Measurements from ENCODE around the gene NLGN1. TPM values are rescaled to one million over a fixed set of nuclear protein-coding genes. Genes with fewer than 3 reads are reported as not detected.

The NLGN1 gene
- total RNA-seq, 2 donors from 2014 or later, result 0.36 to 11.7 TPM

DNA sequence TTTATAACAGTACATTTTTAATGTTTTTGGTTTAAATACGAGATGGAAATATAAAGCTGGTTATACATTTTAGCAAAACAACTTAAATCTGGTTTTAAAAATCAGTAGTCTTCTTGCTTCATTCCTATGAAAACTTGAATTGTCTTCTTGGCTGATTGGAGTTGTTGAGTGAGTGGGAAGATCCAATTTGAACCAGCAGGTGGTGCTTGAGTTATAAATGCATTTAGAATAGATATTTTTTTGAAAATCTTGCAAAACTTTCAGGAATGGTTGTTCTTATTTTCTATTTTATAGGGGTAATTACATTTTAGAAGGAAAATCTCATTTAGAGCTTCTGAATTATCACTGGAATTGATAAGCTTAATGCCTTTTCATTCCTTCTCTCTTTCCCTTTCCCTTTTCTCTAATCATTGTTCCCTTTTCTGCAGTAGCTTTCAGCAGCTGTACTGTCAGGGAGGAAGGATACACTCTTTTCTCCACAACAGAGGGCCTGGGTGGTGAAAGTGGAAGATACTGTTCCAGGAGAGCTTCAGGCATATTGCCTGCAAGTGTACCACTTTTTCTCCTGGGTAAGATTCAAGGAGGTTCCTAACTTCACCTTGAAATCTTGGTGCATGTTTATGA is 335.6 kb downstream of the NLGN1 start:
- Histone ChIP-seq H3K27me3 (replicated peaks; ENCODE audit: insufficient read depth) (no peaks in the 10 kb centered on the region), H3K9me3 (no peaks in the 10 kb centered on the region), H3K27ac (no peak overlapping the region), H3K4me1 (replicated peaks) (no peaks in the 10 kb centered on the region), H3K36me3 (no peaks in the 10 kb centered on the region), H3K4me3 (no peak overlapping the region)
- 69% methylated on average over 1 of the region's 1 CpG for WGBS
- DNase-seq (ENCODE audit: low spot score), result no peak
- TF ChIP-seq POLR2A (IDR thresholded peaks at IDR 0.05) (no peak), POLR2AphosphoS5 (IDR thresholded peaks at IDR 0.05) (no peak)
- TF ChIP-seq, protein P1, sequence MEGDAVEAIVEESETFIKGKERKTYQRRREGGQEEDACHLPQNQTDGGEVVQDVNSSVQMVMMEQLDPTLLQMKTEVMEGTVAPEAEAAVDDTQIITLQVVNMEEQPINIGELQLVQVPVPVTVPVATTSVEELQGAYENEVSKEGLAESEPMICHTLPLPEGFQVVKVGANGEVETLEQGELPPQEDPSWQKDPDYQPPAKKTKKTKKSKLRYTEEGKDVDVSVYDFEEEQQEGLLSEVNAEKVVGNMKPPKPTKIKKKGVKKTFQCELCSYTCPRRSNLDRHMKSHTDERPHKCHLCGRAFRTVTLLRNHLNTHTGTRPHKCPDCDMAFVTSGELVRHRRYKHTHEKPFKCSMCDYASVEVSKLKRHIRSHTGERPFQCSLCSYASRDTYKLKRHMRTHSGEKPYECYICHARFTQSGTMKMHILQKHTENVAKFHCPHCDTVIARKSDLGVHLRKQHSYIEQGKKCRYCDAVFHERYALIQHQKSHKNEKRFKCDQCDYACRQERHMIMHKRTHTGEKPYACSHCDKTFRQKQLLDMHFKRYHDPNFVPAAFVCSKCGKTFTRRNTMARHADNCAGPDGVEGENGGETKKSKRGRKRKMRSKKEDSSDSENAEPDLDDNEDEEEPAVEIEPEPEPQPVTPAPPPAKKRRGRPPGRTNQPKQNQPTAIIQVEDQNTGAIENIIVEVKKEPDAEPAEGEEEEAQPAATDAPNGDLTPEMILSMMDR (IDR thresholded peaks at IDR 0.05), result peak in 3 of 4 experiments; percentile 29 to 53 (median 44)
- intact Hi-C loops (cut with DNase I), result no loop called here

DNA sequence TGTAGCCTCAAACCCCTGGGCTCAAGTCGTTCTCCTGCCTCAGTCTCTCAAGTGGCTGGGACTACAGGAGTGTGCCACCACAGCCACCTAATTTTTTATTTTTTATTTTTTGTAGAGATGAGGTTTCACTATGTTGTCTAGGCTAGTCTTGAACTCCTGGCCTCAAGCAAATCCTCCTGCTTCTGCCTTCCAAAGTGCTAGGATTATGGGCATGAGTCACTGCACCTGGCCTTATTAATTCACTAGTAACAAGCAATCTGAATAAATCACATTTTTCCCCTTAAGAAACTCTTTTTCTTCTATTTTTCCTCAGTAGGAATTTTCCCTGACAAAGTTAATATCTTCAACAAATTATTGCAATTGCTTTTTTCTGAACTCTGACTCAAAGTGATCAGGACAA is 336.9 kb downstream of the NLGN1 start:
- H3K4me3 ChIP-seq, result no peak overlapping the region
- H3K9me3 ChIP-seq, result no peaks in the 10 kb centered on the region
- WGBS, result 75% methylated on average over 1 of the region's 1 CpG
- TF ChIP-seq POLR2AphosphoS5 (IDR thresholded peaks at IDR 0.05) (no peak), POLR2A (IDR thresholded peaks at IDR 0.05) (no peak)
- TF ChIP-seq, protein P1 (IDR thresholded peaks at IDR 0.05), result no peak
- H3K4me1 ChIP-seq (replicated peaks), result no peaks in the 10 kb centered on the region
- intact Hi-C loops (cut with DNase I), result no loop called here
- no peaks in the 10 kb centered on the region for H3K27me3 ChIP-seq (replicated peaks; ENCODE audit: insufficient read depth)
- no peak overlapping the region for H3K27ac ChIP-seq
- no peaks in the 10 kb centered on the region for H3K36me3 ChIP-seq
- no peak for DNase-seq (ENCODE audit: low spot score)

DNA sequence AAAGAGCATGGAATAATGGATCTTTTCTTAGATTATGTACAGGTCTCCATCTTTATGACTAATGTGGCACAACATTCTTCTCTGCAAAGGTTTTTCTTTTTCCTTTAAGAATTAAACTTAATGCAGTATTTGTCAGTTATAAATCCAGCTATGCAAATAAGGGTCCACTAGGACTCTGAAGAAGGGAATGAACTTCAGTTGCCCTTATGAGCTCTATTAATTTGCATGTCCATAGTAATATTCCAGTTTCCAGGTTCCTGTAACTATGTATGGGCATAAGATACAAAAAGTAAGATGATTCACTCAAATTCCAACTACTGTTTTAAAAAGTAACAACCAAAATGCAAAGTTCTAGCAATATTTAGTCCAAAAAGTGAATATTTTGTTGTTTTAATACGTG is 337.4 kb downstream of the NLGN1 start:
- no peaks in the 10 kb centered on the region for H3K9me3 ChIP-seq
- DNase-seq (ENCODE audit: low spot score), result no peak
- H3K36me3 ChIP-seq, result no peaks in the 10 kb centered on the region
- 68% methylated on average over 1 of the region's 1 CpG for WGBS
- no peak overlapping the region for H3K27ac ChIP-seq
- no peaks in the 10 kb centered on the region for H3K4me1 ChIP-seq (replicated peaks)
- no peaks in the 10 kb centered on the region for H3K27me3 ChIP-seq (replicated peaks; ENCODE audit: insufficient read depth)
- H3K4me3 ChIP-seq, result no peak overlapping the region
- TF ChIP-seq POLR2A (IDR thresholded peaks at IDR 0.05) (no peak), POLR2AphosphoS5 (IDR thresholded peaks at IDR 0.05) (no peak)
- TF ChIP-seq, protein P1 (IDR thresholded peaks at IDR 0.05), result no peak
- intact Hi-C loops (cut with DNase I), result no loop called here

DNA sequence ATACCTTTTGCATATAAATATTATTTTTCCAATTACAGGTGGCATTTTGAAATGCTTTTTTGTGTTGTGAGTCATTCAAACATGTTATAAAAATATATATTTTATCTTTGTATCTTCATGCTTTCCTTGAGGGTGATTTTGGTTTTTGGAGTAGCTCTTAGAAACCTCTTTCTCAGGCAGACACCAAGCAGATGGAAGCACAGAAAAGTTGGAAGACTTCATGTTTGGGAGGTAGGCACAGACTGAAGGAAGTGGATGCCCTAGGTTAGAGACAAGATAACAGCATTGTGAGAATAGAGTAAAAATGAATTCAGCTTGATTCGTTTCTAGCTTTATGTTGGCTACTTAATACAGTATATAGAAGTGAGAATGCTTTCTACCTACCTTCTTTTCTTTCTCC is 338.3 kb downstream of the NLGN1 start:
- 91% methylated on average over 1 of the region's 1 CpG for WGBS
- no peak for TF ChIP-seq POLR2A (IDR thresholded peaks at IDR 0.05)
- TF ChIP-seq, protein P1 (IDR thresholded peaks at IDR 0.05), result no peak
- no peak for TF ChIP-seq POLR2AphosphoS5 (IDR thresholded peaks at IDR 0.05)
- no peaks in the 10 kb centered on the region for H3K9me3 ChIP-seq
- intact Hi-C loops (cut with DNase I), result no loop called here
- H3K36me3 ChIP-seq, result no peaks in the 10 kb centered on the region
- H3K4me1 ChIP-seq (replicated peaks), result no peaks in the 10 kb centered on the region
- no peaks in the 10 kb centered on the region for H3K27me3 ChIP-seq (replicated peaks; ENCODE audit: insufficient read depth)
- no peak overlapping the region for H3K4me3 ChIP-seq
- no peak overlapping the region for H3K27ac ChIP-seq
- no peak for DNase-seq (ENCODE audit: low spot score)

DNA sequence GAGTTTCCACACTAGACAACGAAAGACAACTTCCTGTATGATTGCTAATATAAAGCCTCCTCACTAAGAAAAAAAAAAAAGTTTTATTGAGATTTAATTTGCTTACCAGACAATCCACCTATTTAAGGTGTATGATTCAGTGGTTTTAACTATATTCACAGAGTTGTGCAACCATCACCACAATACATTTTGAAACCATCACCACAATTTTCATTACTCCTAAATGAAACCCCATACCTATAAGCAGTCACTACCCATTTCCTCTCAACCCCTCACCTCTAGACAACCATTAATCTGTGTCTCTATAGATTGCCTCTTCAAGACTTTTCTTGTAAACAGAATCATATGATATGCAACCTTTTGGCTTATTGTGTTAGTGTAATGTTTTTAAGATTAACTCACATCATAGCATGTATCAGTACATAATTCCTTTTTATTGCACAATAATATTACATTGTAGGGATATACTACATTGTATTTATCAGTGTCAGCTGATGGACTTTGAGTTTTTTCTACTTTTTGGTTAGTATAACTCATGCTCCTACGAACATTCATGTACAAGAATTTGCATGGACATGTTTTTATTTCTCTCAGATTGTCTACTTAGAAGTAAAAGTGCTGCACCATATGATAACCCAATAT is 339.7 kb downstream of the NLGN1 start:
- WGBS, result 82% methylated on average over 2 of the region's 2 CpGs
- Histone ChIP-seq H3K4me1 (replicated peaks) (no peaks in the 10 kb centered on the region), H3K9me3 (no peaks in the 10 kb centered on the region), H3K36me3 (no peaks in the 10 kb centered on the region), H3K27ac (no peak overlapping the region), H3K4me3 (no peak overlapping the region), H3K27me3 (replicated peaks; ENCODE audit: insufficient read depth) (no peaks in the 10 kb centered on the region)
- TF ChIP-seq POLR2A (IDR thresholded peaks at IDR 0.05) (no peak), POLR2AphosphoS5 (IDR thresholded peaks at IDR 0.05) (no peak)
- TF ChIP-seq, protein P1 (IDR thresholded peaks at IDR 0.05), result no peak
- intact Hi-C loops (cut with DNase I), result no loop called here
- no peak for DNase-seq (ENCODE audit: low spot score)
